NCI-H2107 treated with DMSO at 0.1 percent for 48 hours (cell line): Measurements from ENCODE around the gene ATN1.

ENCODE experiments used
- DNase-seq: peaks from one replicate; lab custom pipeline; 2025; ENCODE audit not compliant: unreplicated experiment; lab: John Stamatoyannopoulos, UW

Gene ATN1

GRCh38 chr12:6944381-6945186 lies 16.8 kb downstream of the ATN1 start:
- DNase-seq: peak; percentile 94

GRCh38 chr12:6945613-6946012 lies 17.9 kb downstream of the ATN1 start:
- DNase-seq: no peak

- peak; percentile 94 for DNase-seq
Observed at GRCh38 chr12:6946033-6946919, 18.5 kb downstream of the ATN1 start.

- DNase-seq: no peak
Observed at GRCh38 chr12:6946920-6947374, 19.2 kb downstream of the ATN1 start.

- no peak for DNase-seq
Observed at GRCh38 chr12:6947615-6948014, 19.9 kb downstream of the ATN1 start.

- DNase-seq: no peak
Observed at GRCh38 chr12:6948873-6949594, 21.3 kb downstream of the ATN1 start.

- DNase-seq: no peak
Observed at GRCh38 chr12:6950401-6950801, 22.6 kb downstream of the ATN1 start.

GRCh38 chr12:6950811-6951540 lies 23.2 kb downstream of the ATN1 start, which contains the start of gene PTPN6:
PTPN6 (plus strand) TSS chr12:6951356; CDS start chr12:6951513, 157 bp downstream.
- DNase-seq: no peak

GRCh38 chr12:6951551-6952120 lies 23.9 kb downstream of the ATN1 start:
- no peak for DNase-seq

GRCh38 chr12:6952121-6952862 lies 24.5 kb downstream of the ATN1 start:
- DNase-seq: no peak

- no peak for DNase-seq
Observed at GRCh38 chr12:6952863-6953441, 25.2 kb downstream of the ATN1 start.

GRCh38 chr12:6953442-6954315 lies 25.9 kb downstream of the ATN1 start:
- DNase-seq: no peak

- no peak for DNase-seq
Observed at GRCh38 chr12:6954316-6955107, 26.8 kb downstream of the ATN1 start.

GRCh38 chr12:6955108-6956020 lies 27.6 kb downstream of the ATN1 start:
- no peak for DNase-seq

GRCh38 chr12:6956021-6956727 lies 28.4 kb downstream of the ATN1 start:
- DNase-seq: no peak
